HG02870 (cell line): Measurements from ENCODE around the gene CD151.
A peak's percentile ranks its signal among the peaks of the same experiment; 100 is the strongest.

Source experiments
- ATAC-seq: cut with Tn5 transposase; IDR thresholded peaks from one replicate; pipeline ENCODE4 v1.9.1; 2021; ENCODE audit warnings: mild to moderate bottlenecking, moderate library complexity; ENCODE audit not compliant: unreplicated experiment

Gene CD151

GRCh38 chr11:796565-797295 lies 36.0 kb upstream of the CD151 start:
- no peak for ATAC-seq

GRCh38 chr11:797296-798092 lies 35.3 kb upstream of the CD151 start:
- ATAC-seq: peak; percentile 48

GRCh38 chr11:798093-798713 lies 34.5 kb upstream of the CD151 start, which contains the start of gene SLC25A22:
Gene SLC25A22, minus strand, starts transcription at chr11:798281. Its CDS starts 3,275 bp downstream, at chr11:795006.
- peak; percentile 42 for ATAC-seq

- ATAC-seq: no peak
Observed at GRCh38 chr11:799641-800316, 33.0 kb upstream of the CD151 start.

GRCh38 chr11:800473-800872 lies 32.3 kb upstream of the CD151 start:
- ATAC-seq: no peak

- ATAC-seq: no peak
Observed at GRCh38 chr11:801097-801780, 31.5 kb upstream of the CD151 start.

GRCh38 chr11:802018-802617 lies 30.6 kb upstream of the CD151 start:
- no peak for ATAC-seq

GRCh38 chr11:802693-803466 lies 29.9 kb upstream of the CD151 start:
- no peak for ATAC-seq

GRCh38 chr11:803467-803742 lies 29.3 kb upstream of the CD151 start:
- no peak for ATAC-seq

GRCh38 chr11:803770-804598 lies 28.8 kb upstream of the CD151 start:
- ATAC-seq: no peak

- ATAC-seq: no peak
Observed at GRCh38 chr11:804599-804964, 28.2 kb upstream of the CD151 start.

- no peak for ATAC-seq
Observed at GRCh38 chr11:808427-809286, 24.1 kb upstream of the CD151 start.

GRCh38 chr11:809287-810039 lies 23.3 kb upstream of the CD151 start, which contains the start of gene RPLP2:
Gene RPLP2, plus strand, starts transcription at chr11:809967. Its CDS starts 268 bp downstream, at chr11:810235.
- ATAC-seq: peak; percentile 69

- no peak for ATAC-seq
Observed at GRCh38 chr11:810040-810567, 22.6 kb upstream of the CD151 start.

- no peak for ATAC-seq
Observed at GRCh38 chr11:811446-812245, 21.1 kb upstream of the CD151 start.

- no peak for ATAC-seq
Observed at GRCh38 chr11:812390-812789, 20.4 kb upstream of the CD151 start.
